PFSK-1 (cell line): ENCODE data around the gene NUDCD3.

Source experiments
- FOXP2 ChIP-seq: optimal IDR thresholded peaks from 2 replicates; pipeline ENCODE3; 2011; ENCODE audit warnings: borderline replicate concordance, control low read depth, inconsistent platforms; ENCODE audit not compliant: insufficient read depth; ENCODE audit errors: extremely low read length, extremely low read depth
- POLR2AphosphoS5 ChIP-seq: IDR thresholded peaks from 2 replicates; pipeline ENCODE4 v1.6.1; 2012; ENCODE audit warnings: low read depth, mild to moderate bottlenecking, control low read depth, low read length, moderate library complexity
- SIN3A ChIP-seq: IDR thresholded peaks from 2 replicates; pipeline ENCODE4 v1.6.1; 2012; ENCODE audit warnings: mild to moderate bottlenecking, low read length, moderate library complexity, borderline replicate concordance; ENCODE audit not compliant: insufficient read depth
- TAF1 ChIP-seq: IDR thresholded peaks from 2 replicates; pipeline ENCODE4 v1.6.1; 2012; ENCODE audit warnings: low read length, control low read depth, borderline replicate concordance; ENCODE audit not compliant: insufficient read depth
- TF ChIP-seq, protein P1 (sequence below), 2 experiments: IDR thresholded peaks; 2 replicates each; pipeline versions ENCODE4 v1.6.1 to v1.8.0; 2011 to 2012; ENCODE audit warnings: low read depth in 2 of 2, low read length in 2 of 2, control low read depth in 1 of 2, inconsistent platforms in 1 of 2, mild to moderate bottlenecking in 1 of 2, moderate library complexity in 1 of 2; ENCODE audit not compliant: insufficient read depth in 1 of 2

DNA sequence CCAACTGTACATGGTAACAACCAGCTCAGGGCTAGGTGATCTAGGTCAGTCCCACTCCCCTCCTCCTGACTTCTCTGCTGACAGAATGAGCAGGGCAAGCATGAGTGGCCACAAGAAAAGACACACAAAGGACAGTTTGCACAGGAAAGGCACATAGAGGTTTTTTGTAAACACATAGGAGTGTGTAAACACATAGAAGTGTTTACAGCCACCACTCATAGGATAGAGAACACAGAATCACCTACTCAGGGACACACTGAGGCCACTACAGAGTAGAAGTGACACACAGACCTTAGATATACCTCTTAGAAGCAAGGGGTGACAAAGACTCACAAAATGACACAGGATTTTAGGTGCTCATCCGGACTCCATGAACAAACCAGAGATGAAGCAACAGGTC lies 19.0 kb downstream of the NUDCD3 start:
- TF ChIP-seq, protein P1, sequence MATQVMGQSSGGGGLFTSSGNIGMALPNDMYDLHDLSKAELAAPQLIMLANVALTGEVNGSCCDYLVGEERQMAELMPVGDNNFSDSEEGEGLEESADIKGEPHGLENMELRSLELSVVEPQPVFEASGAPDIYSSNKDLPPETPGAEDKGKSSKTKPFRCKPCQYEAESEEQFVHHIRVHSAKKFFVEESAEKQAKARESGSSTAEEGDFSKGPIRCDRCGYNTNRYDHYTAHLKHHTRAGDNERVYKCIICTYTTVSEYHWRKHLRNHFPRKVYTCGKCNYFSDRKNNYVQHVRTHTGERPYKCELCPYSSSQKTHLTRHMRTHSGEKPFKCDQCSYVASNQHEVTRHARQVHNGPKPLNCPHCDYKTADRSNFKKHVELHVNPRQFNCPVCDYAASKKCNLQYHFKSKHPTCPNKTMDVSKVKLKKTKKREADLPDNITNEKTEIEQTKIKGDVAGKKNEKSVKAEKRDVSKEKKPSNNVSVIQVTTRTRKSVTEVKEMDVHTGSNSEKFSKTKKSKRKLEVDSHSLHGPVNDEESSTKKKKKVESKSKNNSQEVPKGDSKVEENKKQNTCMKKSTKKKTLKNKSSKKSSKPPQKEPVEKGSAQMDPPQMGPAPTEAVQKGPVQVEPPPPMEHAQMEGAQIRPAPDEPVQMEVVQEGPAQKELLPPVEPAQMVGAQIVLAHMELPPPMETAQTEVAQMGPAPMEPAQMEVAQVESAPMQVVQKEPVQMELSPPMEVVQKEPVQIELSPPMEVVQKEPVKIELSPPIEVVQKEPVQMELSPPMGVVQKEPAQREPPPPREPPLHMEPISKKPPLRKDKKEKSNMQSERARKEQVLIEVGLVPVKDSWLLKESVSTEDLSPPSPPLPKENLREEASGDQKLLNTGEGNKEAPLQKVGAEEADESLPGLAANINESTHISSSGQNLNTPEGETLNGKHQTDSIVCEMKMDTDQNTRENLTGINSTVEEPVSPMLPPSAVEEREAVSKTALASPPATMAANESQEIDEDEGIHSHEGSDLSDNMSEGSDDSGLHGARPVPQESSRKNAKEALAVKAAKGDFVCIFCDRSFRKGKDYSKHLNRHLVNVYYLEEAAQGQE (IDR thresholded peaks at IDR 0.05; ENCODE audit: insufficient read depth in 1 of 2, low read depth in 2 of 2, low read length in 2 of 2), result no peak
- TF ChIP-seq POLR2AphosphoS5 (no peak), SIN3A (no peak), TAF1 (no peak), FOXP2 (no peak)
